Astrocyte of the spinal cord (primary cell): ENCODE data around the gene APOE.
A peak's percentile ranks its signal among the peaks of the same experiment; 100 is the strongest.

Experiments used
- DNase-seq: peaks from one replicate; pipeline ENCODE4 v3.0.0; 2011; ENCODE audit warnings: low read depth, low spot score
- H3K4me3 ChIP-seq: 2 replicates; pipeline ENCODE4 v1.5.1; 2011; ENCODE audit warnings: low read depth, mild to moderate bottlenecking, low read length, moderate library complexity
- CTCF ChIP-seq: IDR thresholded peaks from 2 replicates; pipeline ENCODE4 v1.5.1; 2012; ENCODE audit warnings: low read depth, mild to moderate bottlenecking, low read length, inconsistent platforms
- in situ Hi-C: cut with HindIII; loops from 2 replicates; pipeline ENCODE4 v1.10.0; 2017; ENCODE audit warnings: low sequenced_read_pairs

The APOE gene

GRCh38 chr19:44867578-44867977, 38.0 kb upstream of the APOE start:
- no peak for TF ChIP-seq CTCF
- DNase-seq = no peak
- in situ Hi-C loops = no loop called here

GRCh38 chr19:44869733-44870470, 35.7 kb upstream of the APOE start:
- in situ Hi-C loops = no loop called here
- TF ChIP-seq CTCF = no peak
- H3K4me3 ChIP-seq = no peak overlapping the region
- peak; percentile 93 for DNase-seq

More at GRCh38 chr19:44867578-44867977, 38.0 kb upstream of the APOE start:
- H3K4me3 ChIP-seq = no peak overlapping the region

- in situ Hi-C loops = no loop called here
- DNase-seq = no peak
- TF ChIP-seq CTCF = no peak
- H3K4me3 ChIP-seq = no peak overlapping the region
Observed at GRCh38 chr19:44871809-44872208, 33.8 kb upstream of the APOE start.

- in situ Hi-C loops = no loop called here
- TF ChIP-seq CTCF = no peak
- no peak for DNase-seq
- H3K4me3 ChIP-seq = no peak overlapping the region
Observed at GRCh38 chr19:44872661-44873060, 32.9 kb upstream of the APOE start.

GRCh38 chr19:44874317-44874716, 31.3 kb upstream of the APOE start:
- no peak for DNase-seq
- in situ Hi-C loops = no loop called here
- H3K4me3 ChIP-seq = no peak overlapping the region
- TF ChIP-seq CTCF = no peak

- in situ Hi-C loops = no loop called here
- no peak for TF ChIP-seq CTCF
- H3K4me3 ChIP-seq = no peak overlapping the region
- peak; percentile 40 for DNase-seq
Observed at GRCh38 chr19:44875666-44876451, 29.7 kb upstream of the APOE start.
